Gastroesophageal sphincter (tissue), 4 donors: ENCODE measurements around the gene UPF1. TPM values are rescaled to one million over a fixed set of nuclear protein-coding genes. Genes with fewer than 3 reads are reported as not detected.
"Not testable (repeated sequence)": the region's sequence is repeated elsewhere in the genome, so short reads cannot be mapped to it uniquely, and the experiment has no call there.

Experiments used
- ATAC-seq: fragments of 150-250 bp; one replicate; pipeline ENCODE4 v1.9.1; 2016; ENCODE audit warnings: mild to moderate bottlenecking, moderate library complexity
- H3K27ac ChIP-seq, 4 donors: fragments of 200-600 bp; sonication (generic) in 3 of 4; 1 replicate in 3 of 4; 2 replicates in 1 of 4; pipeline ENCODE4 v1.5.1; 2016 to 2019
- H3K27me3 ChIP-seq: fragments of 200-600 bp; sonication (generic); one replicate; pipeline ENCODE4 v1.5.1; 2019
- H3K36me3 ChIP-seq, 2 donors: fragments of 200-600 bp; sonication (generic); one replicate each; pipeline ENCODE4 v1.5.1; 2019; ENCODE audit warnings: control low read depth in 1 of 2
- H3K4me1 ChIP-seq, 3 donors: fragments of 200-600 bp; sonication (generic); 1 replicate in 2 of 3; 2 replicates in 1 of 3; pipeline ENCODE4 v1.5.1; 2016 to 2019; ENCODE audit warnings: control low read depth in 2 of 3
- H3K4me3 ChIP-seq, 2 donors: fragments of 200-600 bp; sonication (generic); one replicate each; pipeline ENCODE4 v1.5.1; 2019; ENCODE audit warnings: mild to moderate bottlenecking in 1 of 2, moderate library complexity in 1 of 2
- H3K9me3 ChIP-seq, 3 donors: fragments of 200-600 bp; sonication (generic); one replicate each; pipeline ENCODE4 v1.5.1; 2017 to 2019; ENCODE audit warnings: control low read depth in 2 of 3
- EP300 ChIP-seq: sonication (generic); formaldehyde crosslinking; IDR thresholded peaks from one replicate; pipeline ENCODE4 v1.6.1; 2017; ENCODE audit warnings: antibody characterized with exemption, mild to moderate bottlenecking
- POLR2A ChIP-seq, 2 donors: fragments of 450-650 bp; IDR thresholded peaks; one replicate each; pipeline ENCODE4 v1.6.1; 2017; ENCODE audit warnings: antibody characterized with exemption in 2 of 2, mild to moderate bottlenecking in 2 of 2, moderate library complexity in 1 of 2
- POLR2AphosphoS5 ChIP-seq: sonication (generic); formaldehyde crosslinking; IDR thresholded peaks from one replicate; pipeline ENCODE4 v1.6.1; 2017; ENCODE audit warnings: antibody characterized with exemption
- WGBS, 2 donors: methylation state at CpG; one replicate each; pipeline ENCODE4 v1.1.5; 2018; ENCODE audit warnings: low coverage in 1 of 2; 5-methylcytosine and 5-hydroxymethylcytosine counted together
- total RNA-seq, 4 donors: library from RNA; depleted of rRNA; stranded (reverse); fragments of >200 nt; gene quantifications; one replicate each; pipeline ENCODE4 v1.1.0, GENCODE V29; 2016
- TF ChIP-seq, protein P1 (sequence below), 4 experiments: fragments of 200-600 bp in 2 of 4; fragments of 450-650 bp in 2 of 4; sonication (generic) in 1 of 4; IDR thresholded peaks; one replicate each; pipeline ENCODE4 v1.5.1; 2017 to 2019; ENCODE audit warnings: antibody characterized with exemption in 4 of 4, mild to moderate bottlenecking in 2 of 4, moderate library complexity in 2 of 4

The UPF1 gene
- total RNA-seq, 4 donors from 2014 or later: 53.6 to 92.2 (median 59.9) TPM

DNA sequence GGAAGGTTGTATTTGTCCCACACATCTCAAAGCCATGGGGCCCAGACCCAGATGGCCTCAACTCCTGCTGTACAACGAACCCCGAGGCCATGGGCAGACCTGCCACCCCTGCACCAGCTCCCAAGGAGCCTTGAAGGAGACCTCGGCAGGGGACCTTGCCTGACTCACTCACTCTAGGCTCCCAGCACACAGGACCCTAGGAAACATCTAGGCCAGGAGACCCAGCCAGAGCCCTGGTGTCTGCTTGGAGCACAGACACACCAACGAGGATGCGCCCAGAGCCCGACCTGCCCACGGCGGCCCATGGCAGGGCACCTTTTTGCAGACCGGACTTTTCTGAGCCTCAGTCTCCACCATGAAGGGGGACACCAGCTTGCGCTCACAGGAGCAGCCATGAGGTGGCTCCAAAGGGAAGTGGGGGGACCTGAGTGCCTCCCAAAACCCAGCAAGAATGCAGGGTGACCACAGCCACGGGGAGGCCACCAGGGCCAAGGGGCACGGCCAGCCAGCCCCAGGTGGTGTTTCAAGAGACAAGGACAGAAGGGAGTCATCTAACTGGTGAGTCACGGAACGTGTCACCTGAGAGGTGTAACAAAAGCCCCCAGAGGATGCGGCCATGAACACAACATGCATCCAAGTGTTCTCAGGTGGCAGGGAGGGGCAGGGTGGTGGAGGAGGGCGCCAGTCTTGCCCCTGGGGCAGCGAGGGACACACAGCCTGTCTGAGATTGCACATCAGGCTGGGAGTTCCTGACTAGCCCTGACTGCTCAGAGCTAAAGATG lies 69.1 kb downstream of the UPF1 start:
- Histone ChIP-seq H3K27ac (no peak overlapping the region), H3K27me3 (peaks cover 19% of the 10 kb centered on the region), H3K4me1 (peaks cover 0 to 7% (median 0%) of the 10 kb centered on the region in 3 donors), H3K9me3 (no peaks in the 10 kb centered on the region), H3K36me3 (peaks cover 0 to 75% of the 10 kb centered on the region in 2 donors), H3K4me3 (no peak overlapping the region)
- ATAC-seq: no peak
- TF ChIP-seq POLR2A (IDR thresholded peaks at IDR 0.05) (no peak), EP300 (no peak), POLR2AphosphoS5 (no peak)
- TF ChIP-seq, protein P1, sequence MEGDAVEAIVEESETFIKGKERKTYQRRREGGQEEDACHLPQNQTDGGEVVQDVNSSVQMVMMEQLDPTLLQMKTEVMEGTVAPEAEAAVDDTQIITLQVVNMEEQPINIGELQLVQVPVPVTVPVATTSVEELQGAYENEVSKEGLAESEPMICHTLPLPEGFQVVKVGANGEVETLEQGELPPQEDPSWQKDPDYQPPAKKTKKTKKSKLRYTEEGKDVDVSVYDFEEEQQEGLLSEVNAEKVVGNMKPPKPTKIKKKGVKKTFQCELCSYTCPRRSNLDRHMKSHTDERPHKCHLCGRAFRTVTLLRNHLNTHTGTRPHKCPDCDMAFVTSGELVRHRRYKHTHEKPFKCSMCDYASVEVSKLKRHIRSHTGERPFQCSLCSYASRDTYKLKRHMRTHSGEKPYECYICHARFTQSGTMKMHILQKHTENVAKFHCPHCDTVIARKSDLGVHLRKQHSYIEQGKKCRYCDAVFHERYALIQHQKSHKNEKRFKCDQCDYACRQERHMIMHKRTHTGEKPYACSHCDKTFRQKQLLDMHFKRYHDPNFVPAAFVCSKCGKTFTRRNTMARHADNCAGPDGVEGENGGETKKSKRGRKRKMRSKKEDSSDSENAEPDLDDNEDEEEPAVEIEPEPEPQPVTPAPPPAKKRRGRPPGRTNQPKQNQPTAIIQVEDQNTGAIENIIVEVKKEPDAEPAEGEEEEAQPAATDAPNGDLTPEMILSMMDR (IDR thresholded peaks at IDR 0.05): no peak
- WGBS, 2 donors: 88 to 93% methylated on average over 3 of the region's 17 CpGs

DNA sequence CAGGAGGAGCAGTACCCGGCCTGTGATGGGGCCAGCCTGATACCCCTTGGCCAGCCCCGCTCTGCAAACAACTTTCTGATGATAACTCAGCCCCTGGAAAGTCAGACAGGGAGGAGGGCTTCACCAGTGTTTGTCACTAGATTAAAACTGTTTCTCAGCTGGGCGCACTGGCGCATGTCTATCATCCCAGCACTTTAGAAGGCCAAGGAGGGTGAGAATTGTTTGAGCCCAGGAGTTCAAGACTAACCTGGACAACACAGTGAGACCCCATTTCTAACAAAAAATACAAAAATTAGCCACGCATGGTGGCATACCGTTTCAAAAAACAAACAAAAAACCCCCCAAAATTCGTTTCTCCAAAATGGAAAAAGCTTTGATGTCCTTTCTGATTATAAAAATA lies 69.7 kb downstream of the UPF1 start:
- H3K9me3 ChIP-seq: no peaks in the 10 kb centered on the region
- H3K27me3 ChIP-seq: peaks cover 15% of the 10 kb centered on the region
- no peak for ATAC-seq
- H3K4me3 ChIP-seq: no peak overlapping the region
- no peak overlapping the region for H3K27ac ChIP-seq
- H3K36me3 ChIP-seq: peaks cover 0 to 81% of the 10 kb centered on the region in 2 donors
- H3K4me1 ChIP-seq: peaks cover 0 to 2% (median 0%) of the 10 kb centered on the region in 3 donors
- 83 to 93% methylated on average over 4 to 5 of the region's 7 CpGs for WGBS, 2 donors
- no peak for TF ChIP-seq POLR2AphosphoS5
- TF ChIP-seq, protein P1 (IDR thresholded peaks at IDR 0.05): no peak
- no peak for TF ChIP-seq POLR2A (IDR thresholded peaks at IDR 0.05)
- TF ChIP-seq EP300: no peak

DNA sequence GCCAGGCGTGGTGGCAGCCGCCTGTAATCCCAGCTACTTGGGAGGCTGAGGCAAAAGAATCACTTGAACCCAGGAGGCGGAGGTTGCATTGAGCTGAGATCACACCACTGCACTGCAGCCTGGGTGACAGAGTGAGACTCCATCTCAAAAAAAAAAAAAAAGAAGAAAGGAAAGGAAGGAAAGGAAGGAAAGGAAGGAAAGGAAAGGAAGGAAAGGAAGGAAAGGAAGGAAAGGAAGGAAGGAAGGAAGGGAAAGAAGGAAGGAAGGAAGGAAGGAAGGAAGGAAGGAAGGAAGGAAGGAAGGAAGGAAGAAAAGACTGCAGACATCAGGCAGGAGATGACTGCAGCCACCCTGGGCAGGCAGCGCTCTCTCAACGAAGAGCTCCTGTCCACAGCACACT lies 70.8 kb downstream of the UPF1 start:
- WGBS, 2 donors: 90% methylated on average over 3 of the region's 5 CpGs; no CpG with 5 or more reads in 1 of the 2 donors

DNA sequence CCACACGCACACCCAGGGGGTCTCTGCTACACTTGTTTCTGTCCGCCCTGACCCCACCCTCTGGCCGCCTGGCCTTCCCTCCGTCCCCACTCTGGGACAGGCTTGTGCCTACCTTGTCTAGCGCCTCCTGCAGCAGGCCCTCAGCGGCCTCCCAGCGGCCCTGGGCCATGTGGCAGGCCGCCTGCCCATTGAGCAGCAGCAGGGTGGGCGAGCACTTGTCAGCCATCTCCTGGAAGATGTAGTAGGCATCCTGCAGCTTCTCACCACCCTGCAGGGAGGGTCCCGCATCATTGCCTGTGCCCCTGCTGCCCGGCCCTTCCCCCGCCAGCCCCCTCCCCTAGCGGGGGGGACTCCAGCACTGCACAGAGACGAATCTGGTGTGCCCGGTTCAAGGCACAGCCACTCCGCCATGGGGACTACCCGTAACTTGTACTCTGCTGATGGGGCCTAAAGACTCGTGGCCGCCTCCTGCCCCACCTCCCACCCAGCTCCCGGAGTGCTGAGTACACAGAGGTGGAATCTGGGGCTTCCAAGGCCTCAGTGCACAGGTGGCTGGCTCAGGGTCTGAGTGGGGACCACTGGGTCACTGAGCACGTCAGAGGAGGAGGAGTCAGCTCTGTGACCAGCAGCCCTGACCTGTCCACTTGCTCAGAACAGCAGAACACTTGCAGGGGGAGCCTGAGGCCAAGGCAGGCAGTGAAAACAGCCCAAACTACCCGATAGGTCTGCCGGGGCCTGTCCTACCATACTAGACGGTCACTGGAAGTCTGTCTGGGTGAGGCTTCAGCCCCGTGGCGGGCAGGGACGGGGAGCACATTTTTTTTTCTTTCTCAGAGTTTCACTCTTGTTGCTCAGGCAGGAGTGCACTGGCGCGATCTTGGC lies 71.6 kb downstream of the UPF1 start:
- no peak for ATAC-seq
- H3K27ac ChIP-seq: no peak overlapping the region
- TF ChIP-seq POLR2A (IDR thresholded peaks at IDR 0.05) (no peak), EP300 (no peak)
- TF ChIP-seq, protein P1 (IDR thresholded peaks at IDR 0.05): no peak
- H3K4me3 ChIP-seq: no peak overlapping the region
- H3K4me1 ChIP-seq: no peaks in the 10 kb centered on the region
- peaks cover 0 to 97% of the 10 kb centered on the region in 2 donors for H3K36me3 ChIP-seq
- no peaks in the 10 kb centered on the region for H3K27me3 ChIP-seq
- H3K9me3 ChIP-seq: no peaks in the 10 kb centered on the region
- 67 to 81% methylated on average over 3 to 11 of the region's 29 CpGs for WGBS, 2 donors

More for the DNA sequence above, 70.8 kb downstream of the UPF1 start:
- H3K4me1 ChIP-seq, ATAC-seq, H3K27me3 ChIP-seq, H3K4me3 ChIP-seq, H3K9me3 ChIP-seq, H3K27ac ChIP-seq: not testable (repeated sequence)
- peaks cover 0 to 91% of the 10 kb centered on the region in 2 donors for H3K36me3 ChIP-seq

DNA sequence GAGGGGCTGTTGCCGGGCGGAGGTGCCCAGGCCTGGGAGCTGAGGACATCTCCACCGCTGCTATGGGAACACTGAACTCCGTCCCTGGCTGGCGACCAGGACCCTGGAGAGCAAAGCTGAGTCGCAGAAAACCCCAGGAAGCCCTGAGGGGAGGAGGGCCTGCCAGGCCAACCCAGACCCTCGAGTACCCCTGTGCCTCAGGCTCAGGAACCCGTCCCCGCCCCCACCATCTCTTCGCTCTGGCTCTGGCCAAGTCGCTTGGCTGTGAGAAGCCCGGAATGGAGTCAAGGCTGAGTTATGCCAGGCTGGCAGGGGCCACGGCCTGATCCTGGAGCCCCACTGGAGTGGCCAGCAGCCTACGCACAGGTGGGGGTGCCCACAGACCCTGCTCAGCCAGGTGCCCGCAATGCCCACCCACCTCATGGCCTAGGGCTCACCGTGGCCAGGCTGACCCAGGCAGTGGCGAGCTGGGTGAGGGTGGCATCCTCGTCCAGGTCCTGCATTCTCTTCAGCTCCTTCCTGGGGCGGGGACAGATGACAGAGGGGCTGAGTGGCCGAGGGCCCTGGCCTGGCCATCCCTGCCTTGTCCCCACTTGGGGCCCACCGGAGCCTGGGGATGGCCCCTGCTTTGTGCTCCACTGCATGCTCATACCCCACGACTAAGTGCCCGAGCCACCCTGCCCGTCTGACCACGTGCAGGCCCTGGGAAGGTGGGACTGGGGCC lies 72.7 kb downstream of the UPF1 start:
- H3K36me3 ChIP-seq: peaks cover 0 to 96% of the 10 kb centered on the region in 2 donors
- no peaks in the 10 kb centered on the region for H3K4me1 ChIP-seq
- WGBS, 2 donors: 93% methylated on average over 3 of the region's 25 CpGs; no CpG with 5 or more reads in 1 of the 2 donors

More for the DNA sequence above, 72.7 kb downstream of the UPF1 start:
- H3K27me3 ChIP-seq: no peaks in the 10 kb centered on the region
- ATAC-seq: no peak
- TF ChIP-seq, protein P1 (IDR thresholded peaks at IDR 0.05): no peak
- no peak overlapping the region for H3K4me3 ChIP-seq
- no peaks in the 10 kb centered on the region for H3K9me3 ChIP-seq
- no peak overlapping the region for H3K27ac ChIP-seq
